GM21423 (cell line): ENCODE results near the gene SDC3.

ENCODE experiments used
- ATAC-seq: cut with Tn5 transposase; IDR thresholded peaks from one replicate; pipeline ENCODE4 v1.9.1; 2021; ENCODE audit warnings: mild to moderate bottlenecking, moderate library complexity; ENCODE audit not compliant: unreplicated experiment

The SDC3 gene

DNA sequence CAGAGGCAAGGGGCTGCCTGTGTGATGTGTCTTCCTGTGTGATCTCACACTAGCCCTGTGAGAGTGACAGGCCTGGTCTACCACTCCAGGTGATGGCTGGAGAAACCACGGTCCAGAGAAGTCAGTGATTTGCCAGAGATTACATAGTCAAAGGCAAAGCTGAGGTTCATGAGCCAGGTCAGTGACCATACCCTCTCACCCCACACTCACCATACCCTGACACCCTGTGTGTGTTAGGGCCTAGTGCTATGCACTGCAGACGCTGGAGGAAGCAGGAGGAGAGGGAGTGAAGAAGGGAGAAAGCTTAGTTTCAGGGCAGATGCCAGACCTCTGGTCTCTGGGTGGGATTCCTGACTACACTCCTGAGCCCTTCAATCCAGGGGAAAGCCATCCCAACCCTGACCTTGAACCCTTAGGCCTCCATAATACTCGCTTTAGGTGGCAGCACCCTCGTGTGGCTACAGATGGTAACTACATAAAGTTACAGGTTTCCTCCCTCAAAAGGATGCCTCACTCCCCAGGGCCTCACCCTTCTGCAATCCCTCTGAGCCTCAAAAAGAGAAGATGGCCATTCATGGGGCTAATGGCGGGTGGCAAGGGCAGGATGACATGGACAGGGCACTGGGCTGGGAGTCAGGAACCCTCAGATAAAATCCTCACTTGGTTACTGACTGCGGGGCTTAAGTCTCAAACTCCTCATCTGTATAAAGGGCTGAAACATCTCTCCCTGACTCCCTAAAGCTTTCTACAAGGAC, 20.8 kb upstream of the SDC3 start:
- no peak for ATAC-seq

DNA sequence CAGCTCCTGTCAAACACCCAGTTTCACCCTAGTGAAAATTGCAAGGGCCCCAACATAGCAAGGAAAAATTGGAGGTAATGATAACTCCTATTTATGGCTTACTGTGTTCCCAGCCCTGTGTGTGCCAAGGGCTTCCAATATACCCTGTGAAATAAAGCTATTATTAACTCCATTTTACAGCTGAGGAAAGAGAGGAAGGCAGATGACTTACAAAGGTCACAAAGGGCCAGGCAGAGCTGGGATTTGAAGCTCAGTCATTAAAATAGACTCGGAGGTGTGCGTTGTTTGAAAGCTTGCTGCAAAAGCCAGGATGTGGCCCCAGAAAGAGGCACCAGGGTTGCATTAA, 20.2 kb upstream of the SDC3 start:
- no peak for ATAC-seq

DNA sequence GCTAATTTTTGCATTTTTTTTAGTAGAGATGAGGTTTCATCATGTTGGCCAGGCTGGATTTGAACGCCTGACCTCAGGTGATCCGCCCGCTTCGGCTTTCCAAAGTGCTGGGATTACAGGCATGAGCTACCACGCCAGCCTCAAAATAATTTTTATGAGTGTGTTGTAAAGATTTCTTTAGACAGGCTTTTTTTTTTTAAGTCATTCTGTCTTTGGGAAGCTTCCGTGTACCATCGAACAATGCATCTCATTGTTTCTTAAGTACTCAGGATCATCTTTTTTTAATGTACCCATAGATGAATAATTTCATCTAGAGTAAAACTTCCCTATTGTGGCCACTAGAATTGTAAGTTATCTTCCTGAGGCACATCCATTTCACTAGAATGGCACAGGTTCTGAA, 19.6 kb upstream of the SDC3 start:
- no peak for ATAC-seq

DNA sequence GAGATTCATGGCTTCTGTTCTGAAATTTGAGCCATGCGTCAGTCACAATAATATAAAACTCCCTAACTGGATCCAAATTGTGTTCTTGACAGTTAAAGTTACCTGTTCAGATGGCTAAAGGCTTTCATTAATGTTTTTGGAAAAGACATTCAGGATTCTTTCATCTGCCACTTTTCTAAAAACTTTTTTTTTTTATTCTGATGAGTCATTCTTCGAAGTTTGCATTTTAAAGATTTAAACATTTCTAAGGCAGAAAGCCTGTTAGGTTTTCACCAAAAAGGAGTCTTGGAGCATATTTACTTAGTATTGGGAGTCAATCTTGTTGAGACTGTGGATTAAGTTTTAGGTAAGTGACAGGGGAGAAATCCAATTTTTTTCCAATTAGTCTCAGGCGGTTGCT, 18.9 kb upstream of the SDC3 start:
- no peak for ATAC-seq

DNA sequence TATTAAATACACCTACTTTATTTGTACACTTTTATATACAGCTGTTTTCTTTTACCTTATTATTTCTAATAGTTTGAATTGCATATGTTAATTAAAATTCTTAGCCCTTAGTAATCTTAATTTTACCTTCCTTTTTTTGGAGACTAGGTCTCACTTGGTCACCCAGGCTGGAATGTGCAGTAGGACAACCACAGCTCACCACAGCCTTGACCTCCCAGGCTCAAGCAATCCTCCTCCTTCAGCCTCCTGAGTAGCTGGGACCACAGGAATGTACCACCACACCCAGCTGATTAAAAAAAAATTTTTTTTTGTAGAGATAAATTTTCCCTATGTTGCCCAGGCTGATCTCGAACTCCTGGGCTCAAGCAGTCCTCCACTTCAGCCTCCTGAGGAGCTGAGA, 15.0 kb upstream of the SDC3 start:
- no peak for ATAC-seq

DNA sequence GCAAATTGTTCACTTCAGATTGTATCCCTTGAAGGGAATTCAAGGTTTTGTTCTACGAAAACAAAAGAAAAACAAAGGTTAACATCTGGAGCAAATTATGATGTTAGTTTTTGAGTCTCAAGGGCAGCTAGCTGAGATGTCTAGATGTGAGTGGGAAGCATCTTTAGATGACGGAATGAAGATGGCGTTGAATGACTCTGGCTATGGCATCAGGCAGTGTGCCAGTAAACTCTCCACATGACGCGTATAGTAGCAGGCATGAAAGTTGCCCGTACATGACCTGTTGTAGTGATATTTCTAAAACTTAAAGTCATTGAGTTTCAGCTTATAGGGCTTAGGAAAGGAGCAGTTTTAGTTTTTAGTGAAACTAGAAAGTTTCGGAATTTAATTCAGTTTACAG, 12.3 kb upstream of the SDC3 start:
- ATAC-seq = no peak

DNA sequence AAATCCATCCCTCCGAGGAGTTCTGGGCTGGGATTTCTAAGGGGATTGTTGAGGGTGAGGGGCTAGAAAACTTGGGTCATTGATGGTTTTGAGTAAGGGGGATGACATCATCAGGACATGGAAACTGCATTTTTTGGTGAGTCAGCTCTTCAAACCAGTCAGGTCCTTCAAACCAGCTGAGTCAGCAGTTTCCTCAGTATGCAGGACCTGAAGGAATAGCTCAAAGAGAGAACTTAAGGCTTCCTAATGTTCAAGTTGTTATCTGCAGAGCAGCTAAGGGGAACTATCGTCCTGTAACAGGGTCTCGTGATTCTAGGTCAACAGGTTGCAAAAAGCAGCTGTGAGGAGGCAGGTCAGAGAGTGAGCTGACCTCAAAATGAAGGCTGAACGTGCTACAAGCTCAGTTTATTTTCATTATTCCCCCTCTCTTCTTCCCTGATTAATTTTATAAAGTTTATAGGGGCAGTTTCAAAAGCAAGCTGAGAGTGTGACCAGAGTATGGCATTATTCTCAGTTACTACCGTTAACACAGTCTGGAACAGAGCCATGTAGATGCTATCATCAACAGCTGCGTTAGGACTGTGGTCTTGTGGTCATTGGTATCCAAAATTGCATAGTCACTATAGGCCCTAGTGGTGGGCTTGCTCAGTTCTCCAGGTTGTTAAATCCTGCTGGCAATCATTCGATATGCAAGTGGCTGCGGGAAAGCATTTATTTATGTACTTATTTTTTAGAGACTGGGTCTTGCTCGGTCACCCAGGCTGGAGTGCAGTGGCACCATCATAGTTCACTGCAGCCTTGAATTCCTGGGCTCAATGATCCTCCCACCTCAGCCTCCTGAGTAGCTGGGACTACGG, 10.7 kb upstream of the SDC3 start:
- no peak for ATAC-seq

DNA sequence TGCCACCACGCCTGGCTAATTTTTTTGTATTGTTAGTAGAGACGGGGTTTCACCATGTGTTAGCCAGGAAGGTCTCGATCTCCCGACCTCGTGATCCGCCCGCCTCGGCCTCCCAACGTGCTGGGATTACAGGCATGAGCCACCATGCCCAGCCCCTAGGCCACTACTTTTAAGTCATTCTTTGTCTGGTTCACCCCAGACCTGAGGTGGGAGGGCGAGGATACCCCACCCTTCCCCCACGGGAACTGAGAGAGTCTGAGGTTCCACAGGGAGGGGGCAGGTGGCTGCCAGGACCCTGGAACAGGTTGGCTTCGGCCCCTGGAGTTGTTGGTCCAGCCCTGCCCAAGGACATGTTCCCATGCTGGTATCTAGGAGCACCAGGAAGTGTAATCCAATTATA, 7.7 kb upstream of the SDC3 start:
- ATAC-seq = no peak

DNA sequence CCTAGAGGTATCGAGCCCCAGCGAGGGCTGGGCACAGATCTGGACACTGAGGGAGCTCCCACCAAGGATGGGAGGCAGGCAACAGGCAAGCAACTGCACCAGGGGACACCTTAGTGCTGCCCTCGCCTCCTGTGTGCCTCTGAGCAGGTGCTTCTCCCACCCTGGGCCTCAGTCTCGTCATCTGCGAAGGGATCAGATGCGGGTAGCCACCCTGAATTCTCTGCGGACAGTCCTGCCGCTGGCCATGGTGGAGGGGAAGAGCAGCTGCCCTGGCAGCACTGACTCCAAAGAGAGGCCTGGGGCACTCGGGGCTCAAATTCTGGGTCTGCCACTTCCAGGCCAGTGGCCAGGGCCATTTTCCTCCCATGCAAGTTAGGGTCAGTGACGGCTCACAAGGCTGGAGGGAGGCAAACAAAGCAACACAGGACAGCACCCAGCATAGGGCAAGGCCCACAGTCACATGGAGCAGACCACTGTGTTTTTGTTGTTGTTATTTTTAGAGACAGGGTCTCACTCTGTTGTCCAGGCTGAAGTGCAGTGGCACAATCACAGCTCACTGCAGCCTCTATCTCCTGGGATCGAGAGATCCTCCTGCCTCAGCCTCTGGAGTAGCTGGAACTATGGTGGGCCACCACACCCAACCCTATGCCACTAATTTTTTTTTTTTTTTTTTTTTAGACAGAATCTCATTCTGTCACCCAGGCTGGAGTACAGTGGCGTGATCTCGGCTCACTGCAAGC, 7.1 kb upstream of the SDC3 start:
- ATAC-seq = no peak

DNA sequence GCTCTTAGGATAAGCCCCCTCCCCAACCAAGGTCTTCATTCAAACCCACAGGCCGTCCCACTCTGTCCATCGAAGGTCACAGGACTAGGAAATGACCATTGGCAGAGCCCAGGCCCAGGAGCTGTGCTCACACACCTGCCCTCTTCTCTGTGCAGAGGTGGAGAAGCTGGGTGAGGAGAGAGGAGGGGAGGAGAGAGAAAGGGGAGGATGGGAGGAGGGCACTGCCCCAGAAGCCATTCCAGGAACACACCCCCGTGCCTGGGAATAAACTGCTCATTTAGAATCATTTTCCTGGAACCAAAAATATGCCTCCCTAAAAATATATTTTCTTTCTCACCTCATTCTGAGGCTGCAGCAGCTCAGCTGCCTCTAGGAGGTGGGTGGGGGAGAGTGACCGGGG, 6.4 kb upstream of the SDC3 start:
- no peak for ATAC-seq

DNA sequence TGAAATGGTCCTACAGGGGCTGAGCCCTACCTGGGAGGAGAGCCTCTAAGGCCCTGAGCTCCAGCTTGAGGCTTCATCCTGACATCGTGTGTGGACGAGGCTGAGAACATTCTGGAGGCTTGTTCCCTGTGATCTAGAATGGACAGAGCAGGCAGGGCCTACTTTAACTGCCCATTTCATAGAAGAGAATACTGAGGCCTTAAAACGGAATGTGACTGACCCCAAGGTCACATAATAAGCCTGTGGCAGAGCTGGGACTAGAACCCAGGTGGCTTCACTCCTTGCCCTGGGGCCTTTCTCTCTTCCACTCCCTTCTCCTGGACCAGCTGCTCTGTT, 6.0 kb upstream of the SDC3 start:
- no peak for ATAC-seq

DNA sequence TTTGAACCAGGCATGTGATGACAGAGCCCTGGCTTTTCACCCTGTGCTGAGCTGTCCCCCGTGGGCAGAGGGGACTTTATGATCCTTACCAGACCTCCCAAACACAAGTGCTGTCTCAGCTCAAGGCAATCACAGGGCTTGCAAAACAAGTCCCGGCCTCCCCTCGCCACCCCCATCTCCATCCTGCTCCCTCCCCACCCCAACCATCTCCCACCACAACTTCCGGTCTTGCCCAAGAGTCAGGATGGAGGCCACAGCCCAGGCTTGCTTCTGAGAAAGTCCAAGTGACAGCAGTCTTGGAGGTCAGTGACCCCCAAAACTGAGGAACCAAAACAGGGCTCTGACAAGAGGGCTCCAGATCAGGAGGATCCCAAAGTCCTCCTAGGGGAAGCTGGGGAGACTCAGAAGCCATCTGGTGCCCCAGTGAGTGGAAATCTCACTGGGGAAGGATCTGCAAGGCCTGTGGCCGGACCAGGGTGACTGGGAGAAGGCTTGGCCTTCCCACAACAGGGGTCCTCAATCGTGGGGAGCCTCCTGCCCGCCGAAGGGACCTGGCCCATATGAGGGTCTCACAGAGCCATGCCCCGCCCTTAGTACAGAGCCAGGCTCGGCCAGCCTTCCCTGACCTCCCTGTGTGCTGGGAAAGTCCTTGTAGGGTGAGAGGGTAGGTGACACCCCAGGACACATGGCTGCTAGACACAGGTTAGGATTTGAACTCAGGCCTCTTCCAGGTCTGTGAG, 4.5 kb upstream of the SDC3 start:
- ATAC-seq = no peak

DNA sequence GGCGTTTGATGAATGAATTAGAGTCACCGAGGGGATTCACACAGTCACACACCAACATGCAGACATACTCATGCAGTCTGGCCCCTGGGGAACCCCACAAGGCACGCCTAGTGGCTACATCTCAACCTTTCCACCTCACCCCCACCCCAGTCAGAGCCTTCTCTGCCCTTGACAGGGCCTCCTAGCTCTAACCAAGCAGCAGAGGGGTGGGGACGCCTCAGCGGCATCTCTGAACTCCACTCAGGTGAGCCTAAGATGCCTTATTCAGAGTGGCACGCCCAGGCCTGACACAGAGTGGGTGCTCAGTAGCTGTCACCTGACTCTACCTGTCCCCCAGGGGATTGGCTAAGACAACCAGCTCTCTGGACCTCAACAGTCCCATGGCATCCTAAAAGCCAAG, 3.7 kb upstream of the SDC3 start:
- no peak for ATAC-seq

DNA sequence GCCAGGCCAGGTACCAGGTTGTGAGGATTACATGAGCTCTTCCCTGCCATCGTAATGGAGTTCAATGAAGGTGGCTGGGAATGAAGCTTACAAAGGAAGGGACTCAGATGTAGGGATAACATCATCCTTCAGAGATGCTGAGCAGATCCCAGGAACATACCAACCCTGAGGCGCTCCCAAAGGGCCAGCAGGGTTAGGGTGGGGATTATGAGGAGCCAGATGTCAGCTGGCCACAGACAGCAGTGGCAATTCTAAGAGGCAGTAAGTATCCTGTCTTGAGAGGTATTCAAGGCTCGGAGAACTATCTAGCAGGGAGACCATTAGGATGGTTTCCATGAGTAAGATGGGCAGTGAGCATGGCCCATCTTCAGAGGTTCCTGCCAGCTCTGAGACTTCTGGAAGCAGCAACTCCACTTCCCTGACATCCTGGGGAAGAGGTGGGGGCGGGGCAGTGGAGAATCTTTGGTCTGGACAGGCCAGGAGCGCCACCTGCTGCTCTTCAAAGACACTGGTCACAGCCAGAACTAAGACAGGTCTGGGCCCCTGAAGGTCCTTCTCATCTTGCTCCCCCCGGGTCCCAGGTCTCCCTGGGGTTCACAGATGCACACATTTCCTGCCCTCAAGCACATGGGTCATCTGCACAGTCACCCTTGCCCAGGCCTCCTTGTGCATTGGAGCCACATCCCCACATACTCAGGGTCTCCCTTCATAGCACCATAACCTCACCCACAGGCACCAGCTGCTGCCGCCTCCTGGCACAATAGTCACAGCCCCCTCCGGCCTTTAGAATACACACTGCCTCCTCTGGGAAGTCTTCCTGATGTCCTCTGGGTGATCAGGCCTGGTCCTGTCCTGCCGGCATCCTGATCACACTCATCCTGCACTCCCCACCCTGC, 2.7 kb upstream of the SDC3 start:
- ATAC-seq = no peak

DNA sequence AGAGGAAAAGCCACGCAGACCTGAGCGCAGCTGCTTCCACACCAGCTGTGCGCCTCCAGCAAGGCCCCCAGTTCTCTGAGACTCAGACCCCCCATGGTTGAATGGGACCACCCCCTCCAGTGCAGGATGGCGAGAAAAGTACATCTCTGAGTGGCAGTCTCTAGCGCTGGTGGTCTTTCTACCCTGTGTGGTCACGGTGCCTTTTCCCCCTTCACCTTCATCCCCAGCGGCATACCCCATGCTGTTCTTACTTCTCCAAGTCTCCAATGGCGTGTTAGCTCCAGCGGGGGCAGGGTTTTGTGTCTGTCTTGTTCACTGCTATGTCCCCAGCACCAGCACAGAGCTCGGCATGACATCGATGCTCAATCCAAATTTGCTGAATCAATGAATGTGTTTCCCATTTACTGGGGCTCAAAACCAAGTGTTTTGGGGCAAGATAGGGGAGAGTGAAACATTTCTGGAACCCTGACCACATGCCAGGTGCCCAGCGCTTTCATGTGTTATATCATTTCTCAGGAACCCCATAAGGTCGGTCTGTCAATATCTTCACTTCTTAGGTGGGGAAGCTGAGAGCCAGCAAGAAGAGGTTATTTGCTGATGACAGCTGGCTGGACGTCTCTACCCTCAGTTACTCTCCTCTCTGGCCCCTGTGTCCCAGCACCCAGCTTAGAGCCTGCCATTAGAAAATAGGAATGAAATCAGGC, 959 bp upstream of the SDC3 start:
- ATAC-seq = no peak

DNA sequence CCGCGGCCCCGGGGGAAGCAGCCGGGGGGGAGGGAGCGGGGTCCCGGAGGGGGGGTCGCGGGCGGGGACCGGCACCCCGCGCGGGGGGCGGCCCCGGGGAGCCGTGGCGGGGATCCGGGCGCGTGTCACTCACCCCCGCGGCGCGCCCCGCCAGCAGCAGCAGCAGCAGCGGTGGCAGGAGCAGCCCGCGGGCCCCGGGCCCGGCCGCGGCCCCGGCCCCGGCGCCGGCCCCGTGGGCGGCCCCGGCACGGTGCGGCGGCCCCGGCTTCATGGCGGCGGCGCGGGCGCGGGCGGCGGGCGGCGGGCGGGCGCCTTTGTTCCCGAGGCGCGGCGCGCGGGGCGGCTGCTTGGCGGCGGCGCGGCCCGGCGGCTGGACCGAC, 252 bp downstream of the SDC3 start:
- no peak for ATAC-seq

DNA sequence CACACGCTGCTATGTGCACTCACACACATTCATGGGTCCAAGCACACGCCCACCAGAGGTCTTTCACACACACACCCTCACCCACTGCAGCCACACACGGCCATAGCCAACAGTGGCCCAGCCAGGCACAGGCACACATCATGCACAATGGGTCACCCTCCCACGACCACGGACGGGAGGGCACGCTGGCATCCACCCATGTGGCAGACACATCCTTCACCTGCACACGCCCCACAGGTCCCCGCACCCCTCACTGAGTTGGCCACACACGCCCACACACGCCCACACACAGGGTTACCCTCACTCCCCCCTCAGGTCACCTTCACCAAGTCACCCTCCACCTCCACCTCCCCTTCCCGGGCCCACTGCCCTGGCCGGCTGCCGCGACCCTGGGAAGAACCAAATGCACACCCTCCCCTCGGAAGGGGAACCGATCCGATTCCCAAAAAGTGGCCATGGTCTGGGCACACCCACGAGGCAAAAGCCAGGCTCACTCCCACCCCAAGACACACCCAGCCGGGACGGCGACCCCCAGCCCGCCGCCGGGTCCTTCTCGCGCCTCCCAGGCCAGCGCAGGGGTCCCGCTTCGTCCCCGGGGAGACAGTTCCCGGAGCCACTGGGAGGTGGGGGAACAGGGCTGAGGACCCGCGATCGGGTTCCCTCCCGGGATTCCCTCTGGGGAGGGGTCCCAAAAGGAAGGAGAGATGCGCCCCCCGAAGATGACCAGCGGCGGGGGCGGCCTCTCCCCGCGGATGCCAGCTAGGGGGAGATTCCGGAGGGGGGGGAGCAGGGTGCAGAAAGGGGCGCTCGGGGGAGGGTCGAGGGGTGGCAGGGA, 860 bp downstream of the SDC3 start:
- no peak for ATAC-seq

DNA sequence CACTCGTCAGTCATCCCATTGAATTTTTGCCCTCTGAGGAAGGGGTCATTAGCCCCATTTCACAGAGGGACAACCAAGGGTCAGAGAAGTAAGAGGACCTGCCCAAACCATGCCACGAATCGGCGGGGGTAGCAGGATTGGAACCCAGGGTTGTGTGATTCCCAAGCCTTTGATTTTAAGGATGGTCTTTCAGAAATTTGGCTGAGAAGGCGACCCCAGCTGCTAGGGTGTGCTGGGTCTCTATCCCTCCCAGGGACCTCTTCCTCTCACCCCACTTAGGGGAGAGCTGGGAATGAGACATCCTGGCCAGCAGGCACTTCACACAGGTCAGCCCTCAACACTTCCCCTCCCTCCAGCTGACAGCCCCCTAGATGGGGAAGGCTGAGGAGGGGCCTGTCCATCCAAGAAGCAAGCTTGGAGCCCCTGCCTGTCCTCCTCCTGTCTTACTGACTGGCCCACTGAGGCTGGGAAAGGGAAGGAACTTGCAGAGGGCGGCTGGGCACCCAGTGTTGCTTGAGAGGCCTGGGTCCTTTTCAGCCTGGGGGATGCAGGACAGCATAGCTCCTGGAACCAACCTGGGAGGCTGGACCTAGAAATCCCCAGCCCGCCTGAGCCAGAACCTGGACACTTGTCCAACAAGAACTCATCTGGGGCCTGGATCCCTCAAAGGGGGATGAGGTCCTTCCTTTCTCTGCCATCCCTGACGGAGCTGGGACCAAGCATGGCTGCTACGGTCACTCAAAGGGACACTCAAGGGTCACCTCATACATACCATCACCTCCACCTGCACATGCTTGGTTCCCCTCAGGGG, 1.7 kb downstream of the SDC3 start:
- no peak for ATAC-seq
